Embryonic facial prominence (tissue), 1 donor: ENCODE results near the gene PPP1CA.

Experiments used
- DNase-seq: peaks from one replicate; pipeline ENCODE4 v3.0.0-alpha.2; 2016; ENCODE audit errors: extremely low spot score

The PPP1CA gene

GRCh38 chr11:67353317-67354074 is 48.2 kb downstream of the PPP1CA start, which contains the start of gene POLD4:
TSS of gene POLD4 (minus strand) at chr11:67353546. CDS start at chr11:67353399, 147 bp downstream.
- peak; percentile 85 for DNase-seq

- DNase-seq: no peak
Observed at GRCh38 chr11:67352546-67353316, 48.9 kb downstream of the PPP1CA start.

- no peak for DNase-seq
Observed at GRCh38 chr11:67351275-67352005, 50.2 kb downstream of the PPP1CA start.

- no peak for DNase-seq
Observed at GRCh38 chr11:67349928-67350465, 51.7 kb downstream of the PPP1CA start.

- DNase-seq: no peak
Observed at GRCh38 chr11:67349457-67349856, 52.2 kb downstream of the PPP1CA start.

- DNase-seq: no peak
Observed at GRCh38 chr11:67349036-67349435, 52.6 kb downstream of the PPP1CA start.
